ENCODE measurements around the gene PDE1A. TPM values are rescaled to one million over a fixed set of nuclear protein-coding genes. Genes with fewer than 3 reads are reported as not detected.

Gene PDE1A
- total RNA-seq, 1 experiment from 2014 or later, result 0.11 TPM

DNA sequence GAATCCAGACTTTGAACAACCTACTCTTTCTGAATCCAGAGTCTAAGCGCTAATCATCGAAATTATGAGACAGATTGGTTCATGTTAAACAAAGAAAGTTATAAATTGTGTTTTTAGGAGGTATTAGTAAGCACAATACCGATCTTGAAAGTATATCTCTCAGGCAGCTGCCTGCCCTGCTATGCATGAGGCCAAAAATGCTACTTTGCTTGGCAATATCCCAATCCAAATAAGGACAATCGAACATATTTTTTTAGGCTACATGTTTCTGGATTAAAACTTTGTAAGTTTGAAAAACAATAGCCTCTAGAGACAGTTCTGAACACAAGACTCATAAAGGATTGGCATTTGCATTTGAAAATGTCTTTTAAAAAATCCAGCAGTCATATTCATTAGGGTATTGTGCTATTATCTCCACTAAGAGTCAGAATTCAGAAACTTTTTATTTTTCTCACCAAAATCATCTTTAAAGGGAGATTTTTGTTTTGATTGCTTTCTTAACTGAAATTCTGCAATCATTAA, 167.1 kb downstream of the PDE1A start:
- POLR2A ChIA-PET (ENCODE audit: unreplicated experiment), result interaction anchor here (0.6 kb wide), 1 partner anchor 1739 kb away, joined by 5 read pairs; no protein-coding TSS in a partner anchor
- CTCF ChIA-PET, result no interaction called here
- intact Hi-C loops (cut with micrococcal nuclease; ENCODE audit: unreplicated experiment), result no loop called here

DNA sequence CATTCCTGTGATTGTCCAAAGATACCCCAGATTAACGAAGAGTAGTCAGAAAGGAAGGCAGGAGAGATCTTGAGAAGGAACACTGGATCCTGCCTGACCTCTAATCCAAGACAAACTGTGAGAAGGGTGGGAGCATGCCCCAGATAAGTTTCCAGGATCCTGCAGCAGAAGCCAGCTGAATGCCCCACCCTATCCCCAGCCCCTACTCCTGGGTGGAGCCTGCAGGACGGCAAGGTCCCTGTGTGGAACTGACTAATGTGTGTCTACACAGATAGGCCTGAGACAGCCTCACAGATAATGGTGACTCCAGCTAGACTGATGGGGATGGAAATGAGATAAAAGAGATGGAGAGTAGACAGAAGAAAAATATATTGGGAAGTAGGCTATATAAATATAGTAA, 174.3 kb downstream of the PDE1A start:
- H3K9me2 ChIP-seq (ENCODE audit: insufficient read depth), result no peaks in the 10 kb centered on the region
- H3K27me3 ChIP-seq (ENCODE audit: insufficient read depth, low read depth), result no peaks in the 10 kb centered on the region
- no peak for DNase-seq
- no peaks in the 10 kb centered on the region for H3K79me2 ChIP-seq (ENCODE audit: low read depth)
- H3K36me3 ChIP-seq (ENCODE audit: low read depth), result no peaks in the 10 kb centered on the region
- POLR2A ChIA-PET (ENCODE audit: unreplicated experiment), result no interaction called here
- H2AFZ ChIP-seq, result no peak overlapping the region
- intact Hi-C loops (cut with micrococcal nuclease; ENCODE audit: unreplicated experiment), result no loop called here
- no TSS peak for BruUV-seq (replicated peaks)
- no peaks in the 10 kb centered on the region for H3K4me1 ChIP-seq (replicated peaks; ENCODE audit: insufficient read depth)
- no peak overlapping the region for H3K27ac ChIP-seq
- H3K4me2 ChIP-seq, result no peak overlapping the region
- H3K9me3 ChIP-seq (ENCODE audit: insufficient read depth, low read depth), result no peaks in the 10 kb centered on the region
- no peak overlapping the region for H3K4me3 ChIP-seq
- no peaks in the 10 kb centered on the region for H3F3A ChIP-seq (ENCODE audit: insufficient read depth, low read depth)
- CTCF ChIA-PET, result no interaction called here
- TF ChIP-seq, protein P1, sequence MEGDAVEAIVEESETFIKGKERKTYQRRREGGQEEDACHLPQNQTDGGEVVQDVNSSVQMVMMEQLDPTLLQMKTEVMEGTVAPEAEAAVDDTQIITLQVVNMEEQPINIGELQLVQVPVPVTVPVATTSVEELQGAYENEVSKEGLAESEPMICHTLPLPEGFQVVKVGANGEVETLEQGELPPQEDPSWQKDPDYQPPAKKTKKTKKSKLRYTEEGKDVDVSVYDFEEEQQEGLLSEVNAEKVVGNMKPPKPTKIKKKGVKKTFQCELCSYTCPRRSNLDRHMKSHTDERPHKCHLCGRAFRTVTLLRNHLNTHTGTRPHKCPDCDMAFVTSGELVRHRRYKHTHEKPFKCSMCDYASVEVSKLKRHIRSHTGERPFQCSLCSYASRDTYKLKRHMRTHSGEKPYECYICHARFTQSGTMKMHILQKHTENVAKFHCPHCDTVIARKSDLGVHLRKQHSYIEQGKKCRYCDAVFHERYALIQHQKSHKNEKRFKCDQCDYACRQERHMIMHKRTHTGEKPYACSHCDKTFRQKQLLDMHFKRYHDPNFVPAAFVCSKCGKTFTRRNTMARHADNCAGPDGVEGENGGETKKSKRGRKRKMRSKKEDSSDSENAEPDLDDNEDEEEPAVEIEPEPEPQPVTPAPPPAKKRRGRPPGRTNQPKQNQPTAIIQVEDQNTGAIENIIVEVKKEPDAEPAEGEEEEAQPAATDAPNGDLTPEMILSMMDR (conservative IDR thresholded peaks at IDR 0.05), result no peak
- no peak for TF ChIP-seq EZH2 (IDR thresholded peaks at IDR 0.05; ENCODE audit: low read depth)
- H4K20me1 ChIP-seq (ENCODE audit: insufficient read depth), result no peaks in the 10 kb centered on the region

More for the DNA sequence above, 167.1 kb downstream of the PDE1A start:
- Histone ChIP-seq H3K4me1 (replicated peaks; ENCODE audit: insufficient read depth) (no peaks in the 10 kb centered on the region), H3K36me3 (ENCODE audit: low read depth) (no peaks in the 10 kb centered on the region), H3K9me2 (ENCODE audit: insufficient read depth) (no peaks in the 10 kb centered on the region), H3K27ac (no peak overlapping the region), H3F3A (ENCODE audit: insufficient read depth, low read depth) (no peaks in the 10 kb centered on the region), H3K9me3 (ENCODE audit: insufficient read depth, low read depth) (no peaks in the 10 kb centered on the region), H3K27me3 (ENCODE audit: insufficient read depth, low read depth) (no peaks in the 10 kb centered on the region), H4K20me1 (ENCODE audit: insufficient read depth) (no peaks in the 10 kb centered on the region), H2AFZ (no peak overlapping the region), H3K4me2 (no peak overlapping the region), H3K4me3 (no peak overlapping the region), H3K79me2 (ENCODE audit: low read depth) (no peaks in the 10 kb centered on the region)
- no TSS peak for BruUV-seq (replicated peaks)
- TF ChIP-seq EZH2 (IDR thresholded peaks at IDR 0.05; ENCODE audit: low read depth), result no peak
- TF ChIP-seq, protein P1 (conservative IDR thresholded peaks at IDR 0.05), result no peak
- no peak for DNase-seq

DNA sequence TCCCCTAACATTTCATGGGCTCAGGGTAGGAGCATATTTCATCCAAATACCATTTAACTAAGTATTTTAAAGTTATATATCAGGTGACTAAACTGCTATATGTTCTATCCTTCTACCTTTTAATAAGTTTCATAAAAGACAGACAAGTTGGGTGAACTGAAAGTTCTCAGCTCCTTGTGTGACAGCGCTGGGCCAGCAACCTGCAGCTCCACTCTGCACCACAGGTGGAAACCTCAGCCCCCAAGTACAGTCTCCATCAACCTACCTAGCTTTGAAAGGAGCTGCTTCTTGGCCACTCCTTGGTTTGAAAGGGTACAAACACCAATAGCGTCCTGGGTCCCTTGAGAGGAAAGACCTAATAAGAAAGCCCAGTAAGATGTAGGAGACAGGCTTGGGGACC, 177.9 kb downstream of the PDE1A start:
- Histone ChIP-seq H4K20me1 (ENCODE audit: insufficient read depth) (no peaks in the 10 kb centered on the region), H3K9me3 (ENCODE audit: insufficient read depth, low read depth) (no peaks in the 10 kb centered on the region), H2AFZ (no peak overlapping the region), H3K4me3 (no peak overlapping the region), H3F3A (ENCODE audit: insufficient read depth, low read depth) (no peaks in the 10 kb centered on the region), H3K4me1 (replicated peaks; ENCODE audit: insufficient read depth) (no peaks in the 10 kb centered on the region), H3K9me2 (ENCODE audit: insufficient read depth) (no peaks in the 10 kb centered on the region), H3K27me3 (ENCODE audit: insufficient read depth, low read depth) (no peaks in the 10 kb centered on the region), H3K4me2 (no peak overlapping the region), H3K27ac (no peak overlapping the region), H3K36me3 (ENCODE audit: low read depth) (no peaks in the 10 kb centered on the region), H3K79me2 (ENCODE audit: low read depth) (no peaks in the 10 kb centered on the region)
- BruUV-seq (replicated peaks), result no TSS peak
- intact Hi-C loops (cut with micrococcal nuclease; ENCODE audit: unreplicated experiment), result no loop called here
- no peak for DNase-seq
- ChIA-PET CTCF (no interaction called here), POLR2A (ENCODE audit: unreplicated experiment) (no interaction called here)
- no peak for TF ChIP-seq EZH2 (IDR thresholded peaks at IDR 0.05; ENCODE audit: low read depth)
- TF ChIP-seq, protein P1 (conservative IDR thresholded peaks at IDR 0.05), result no peak
